Breast epithelium (tissue), 3 donors: ENCODE measurements around the gene RABEP1.

Experiments used
- CTCF ChIP-seq, 3 donors: fragments of 450-650 bp; IDR thresholded peaks; one replicate each; pipeline ENCODE4 v1.5.1; 2016 to 2017; ENCODE audit warnings: antibody characterized with exemption in 3 of 3, mild to moderate bottlenecking in 3 of 3, moderate library complexity in 3 of 3
- POLR2A ChIP-seq: fragments of 450-650 bp; IDR thresholded peaks from one replicate; pipeline ENCODE4 v1.6.1; 2016; ENCODE audit warnings: antibody characterized with exemption, mild to moderate bottlenecking, moderate library complexity
- POLR2AphosphoS5 ChIP-seq, 3 donors: sonication (generic); formaldehyde crosslinking; IDR thresholded peaks; one replicate each; pipeline ENCODE4 v1.6.1; 2017; ENCODE audit warnings: antibody characterized with exemption in 3 of 3

GRCh38 chr17:5354310-5354709 lies 72.2 kb downstream of the RABEP1 start:
- no peak for TF ChIP-seq CTCF (IDR thresholded peaks at IDR 0.05)
- TF ChIP-seq POLR2AphosphoS5 (IDR thresholded peaks at IDR 0.05) = no peak
- TF ChIP-seq POLR2A = no peak
